H9 (cell line): ENCODE measurements around the gene OAF. TPM values are rescaled to one million over a fixed set of nuclear protein-coding genes. Genes with fewer than 3 reads are reported as not detected.

Experiments
- DNase-seq: peaks from one replicate; pipeline ENCODE4 v3.0.0-alpha.2; 2017
- H2AFZ ChIP-seq: one replicate; pipeline ENCODE4 v1.6.1; 2013; ENCODE audit warnings: mild to moderate bottlenecking, low read length, control low read depth, moderate library complexity
- H2AK5ac ChIP-seq: 2 replicates; pipeline ENCODE4 v1.6.1; 2013; ENCODE audit warnings: low read length, control low read depth, mixed read lengths; ENCODE audit not compliant: insufficient read length
- H2BK120ac ChIP-seq: one replicate; pipeline ENCODE4 v1.6.1; 2013; ENCODE audit warnings: low read depth, mild to moderate bottlenecking, low read length, control low read depth, inconsistent platforms; ENCODE audit not compliant: poor library complexity, severe bottlenecking
- H2BK12ac ChIP-seq: 2 replicates; pipeline ENCODE4 v1.6.1; 2013; ENCODE audit warnings: low read length, control low read depth, mixed read lengths, low read depth; ENCODE audit not compliant: insufficient read length
- H2BK15ac ChIP-seq: 2 replicates; pipeline ENCODE4 v1.6.1; 2013; ENCODE audit warnings: low read depth, low read length, control low read depth
- H2BK20ac ChIP-seq: one replicate; pipeline ENCODE4 v1.6.1; 2013; ENCODE audit warnings: low read depth, mild to moderate bottlenecking, low read length, control low read depth, inconsistent platforms; ENCODE audit not compliant: poor library complexity, severe bottlenecking
- H2BK5ac ChIP-seq: 2 replicates; pipeline ENCODE4 v1.6.1; 2013; ENCODE audit warnings: low read length, control low read depth, mixed read lengths; ENCODE audit not compliant: insufficient read length
- H3K14ac ChIP-seq: 2 replicates; pipeline ENCODE4 v1.6.1; 2013; ENCODE audit warnings: low read length, control low read depth; ENCODE audit not compliant: insufficient read depth
- H3K18ac ChIP-seq: 2 replicates; pipeline ENCODE4 v1.6.1; 2013; ENCODE audit warnings: low read depth, mild to moderate bottlenecking, mixed read lengths, low read length, control low read depth; ENCODE audit not compliant: insufficient read length
- H3K23ac ChIP-seq: 2 replicates; pipeline ENCODE4 v1.6.1; 2013; ENCODE audit warnings: low read length, control low read depth, mixed read lengths, low read depth; ENCODE audit not compliant: insufficient read length
- H3K23me2 ChIP-seq: 2 replicates; pipeline ENCODE4 v1.6.1; 2013; ENCODE audit warnings: low read depth, mild to moderate bottlenecking, mixed read lengths, low read length, control low read depth; ENCODE audit not compliant: insufficient read length, poor library complexity, severe bottlenecking
- H3K27ac ChIP-seq: 2 replicates; pipeline ENCODE4 v1.5.1; 2013; ENCODE audit warnings: low read length, control low read depth, mixed read lengths, low read depth; ENCODE audit not compliant: insufficient read length
- H3K27me3 ChIP-seq: 2 replicates; pipeline ENCODE4 v1.6.1; 2013; ENCODE audit warnings: low read length, control low read depth, inconsistent platforms; ENCODE audit not compliant: insufficient read depth
- H3K4ac ChIP-seq: 2 replicates; pipeline ENCODE4 v1.6.1; 2013; ENCODE audit warnings: low read depth, mild to moderate bottlenecking, control low read depth, inconsistent platforms, low read length, moderate library complexity
- H3K4me1 ChIP-seq: 2 replicates; pipeline ENCODE4 v1.6.1; 2013; ENCODE audit warnings: low read length, control low read depth, inconsistent platforms; ENCODE audit not compliant: insufficient read depth
- H3K4me2 ChIP-seq: 2 replicates; pipeline ENCODE4 v1.6.1; 2013; ENCODE audit warnings: low read length, control low read depth, mixed read lengths; ENCODE audit not compliant: insufficient read length, insufficient read depth
- H3K56ac ChIP-seq: 2 replicates; pipeline ENCODE4 v1.6.1; 2013; ENCODE audit warnings: low read depth, mild to moderate bottlenecking, mixed read lengths, low read length, control low read depth; ENCODE audit not compliant: insufficient read length
- H3K79me1 ChIP-seq: 2 replicates; pipeline ENCODE4 v1.6.1; 2013; ENCODE audit warnings: low read depth, mild to moderate bottlenecking, moderate library complexity, low read length, control low read depth, inconsistent platforms; ENCODE audit not compliant: insufficient read depth, poor library complexity, severe bottlenecking
- H3K79me2 ChIP-seq: 2 replicates; pipeline ENCODE4 v1.6.1; 2013; ENCODE audit warnings: low read length, control low read depth, inconsistent platforms; ENCODE audit not compliant: insufficient read depth
- H3K9ac ChIP-seq: 2 replicates; pipeline ENCODE4 v1.6.1; 2013; ENCODE audit warnings: low read length, control low read depth, mixed read lengths; ENCODE audit not compliant: insufficient read length; ENCODE audit errors: extremely low read depth
- H3K9me3 ChIP-seq: one replicate; pipeline ENCODE4 v1.6.1; 2013; ENCODE audit warnings: low read depth, low read length, inconsistent platforms; ENCODE audit not compliant: control insufficient read depth
- H3T11ph ChIP-seq: one replicate; pipeline ENCODE4 v1.6.1; 2013; ENCODE audit warnings: mild to moderate bottlenecking, low read length, control low read depth, inconsistent platforms
- H4K20me1 ChIP-seq: one replicate; pipeline ENCODE4 v1.6.1; 2013; ENCODE audit not compliant: control insufficient read depth, insufficient read length, insufficient read depth
- H4K5ac ChIP-seq: 2 replicates; pipeline ENCODE4 v1.6.1; 2013; ENCODE audit warnings: low read depth, mild to moderate bottlenecking, mixed read lengths, low read length, control low read depth; ENCODE audit not compliant: insufficient read length
- H4K8ac ChIP-seq: replicated peaks from 2 replicates; pipeline ENCODE4 v1.6.1; 2013; ENCODE audit warnings: low read length, control low read depth, mixed read lengths, low read depth; ENCODE audit not compliant: insufficient read length
- H4K91ac ChIP-seq: 2 replicates; pipeline ENCODE4 v1.6.1; 2013; ENCODE audit warnings: low read depth, mild to moderate bottlenecking, moderate library complexity, mixed read lengths, low read length, control low read depth; ENCODE audit not compliant: insufficient read length
- H3K27ac Mint-ChIP-seq, 3 experiments: 2 replicates in 2 of 3; 3 replicates in 1 of 3; pipeline ENCODE4 v1.8.0; 2020 to 2021; ENCODE audit warnings: mixed read lengths in 3 of 3, mild to moderate bottlenecking in 1 of 3, moderate library complexity in 1 of 3
- H3K27me3 Mint-ChIP-seq: 2 replicates; pipeline ENCODE4 v1.8.0; 2021; ENCODE audit warnings: low read depth, mild to moderate bottlenecking, moderate library complexity, mixed read lengths
- H3K36me3 Mint-ChIP-seq, 3 experiments: 2 replicates in 2 of 3; 3 replicates in 1 of 3; pipeline ENCODE4 v1.8.0; 2020 to 2021; ENCODE audit warnings: low read depth in 3 of 3, mixed read lengths in 3 of 3; ENCODE audit not compliant: insufficient read depth in 1 of 3
- H3K4me1 Mint-ChIP-seq, 2 experiments: 2 replicates each; pipeline ENCODE4 v1.8.0; 2020; ENCODE audit warnings: mixed read lengths in 2 of 2
- H3K4me3 Mint-ChIP-seq, 2 experiments: 2 replicates in 1 of 2; 3 replicates in 1 of 2; pipeline ENCODE4 v1.8.0; 2020 to 2021; ENCODE audit warnings: mild to moderate bottlenecking in 2 of 2, mixed read lengths in 2 of 2, moderate library complexity in 1 of 2
- H3K9me3 Mint-ChIP-seq, 2 experiments: 2 replicates in 1 of 2; 3 replicates in 1 of 2; pipeline ENCODE4 v1.8.0; 2020; ENCODE audit warnings: mild to moderate bottlenecking in 2 of 2, mixed read lengths in 2 of 2, moderate library complexity in 1 of 2
- CTCF ChIP-seq: fragments of 200-600 bp; sonication (generic); conservative IDR thresholded peaks from 3 replicates; pipeline ENCODE4 v1.8.0; 2021; ENCODE audit warnings: antibody characterized with exemption, mild to moderate bottlenecking
- WGBS: extraction: QIAGEN DNeasy Blood & Tissue Kit; methylation state at CpG from one replicate; pipeline ENCODE4 v1.1.7; 2013; ENCODE audit warnings: missing lambda C conversion rate, low lambda C conversion rate, mixed read lengths; ENCODE audit not compliant: insufficient read length; ENCODE audit errors: extremely low coverage; 5-methylcytosine and 5-hydroxymethylcytosine counted together
- total RNA-seq: library from RNA; stranded (reverse); gene quantifications from 2 replicates; pipeline ENCODE4 v1.2.1, GENCODE V29; 2021

Gene OAF
- total RNA-seq, 1 experiment from 2014 or later, result 1.1 TPM

- no peak overlapping the region for H3K27ac ChIP-seq
- no peak overlapping the region for H3K4ac ChIP-seq
- H2BK12ac ChIP-seq, result no peak overlapping the region
- WGBS, result no CpG with 5 or more reads among the region's 35 CpGs
- no peak overlapping the region for H4K8ac ChIP-seq
- no peaks in the 10 kb centered on the region for H3K9me3 ChIP-seq
- Mint-ChIP-seq H3K9me3 (peaks cover 2 to 7% of the 10 kb centered on the region in 2 experiments; a peak in 3 of 5 replicates), H3K4me1 (peaks cover 4 to 14% of the 10 kb centered on the region in 2 experiments), H3K4me3 (peak overlapping the region; percentile 67 to 79), H3K36me3 (no peaks in the 10 kb centered on the region), H3K27me3 (peaks cover 96% of the 10 kb centered on the region), H3K27ac (no peak overlapping the region; a peak in 1 of 7 replicates)
- H3K9ac ChIP-seq, result no peak overlapping the region
- H3K23ac ChIP-seq, result no peak overlapping the region
- no peak overlapping the region for H2AFZ ChIP-seq
- no peak overlapping the region for H2AK5ac ChIP-seq
- H4K20me1 ChIP-seq, result no peaks in the 10 kb centered on the region
- H3K56ac ChIP-seq, result no peak overlapping the region
- H3T11ph ChIP-seq, result no peak overlapping the region
- no peak overlapping the region for H2BK5ac ChIP-seq
- peaks cover 25% of the 10 kb centered on the region; the same call in 1 of the 2 replicates for H3K27me3 ChIP-seq
- peak overlapping the region; percentile 68 for H3K4me2 ChIP-seq
- no peak overlapping the region for H4K5ac ChIP-seq
- no peaks in the 10 kb centered on the region; the same call in 1 of the 2 replicates for H3K4me1 ChIP-seq
- DNase-seq, result no peak
- no peak overlapping the region for H2BK15ac ChIP-seq
- no peak for TF ChIP-seq CTCF
- peaks cover 10% of the 10 kb centered on the region for H3K23me2 ChIP-seq
- no peak overlapping the region for H4K91ac ChIP-seq
- H3K79me2 ChIP-seq, result no peaks in the 10 kb centered on the region
- H2BK120ac ChIP-seq, result no peak overlapping the region
- H2BK20ac ChIP-seq, result no peak overlapping the region
- H3K79me1 ChIP-seq, result no peaks in the 10 kb centered on the region
- H3K14ac ChIP-seq, result 0 out of 2 replicates have a peak overlapping the region, but pooled peaks have one; percentile 0
- H3K18ac ChIP-seq, result no peak overlapping the region
Observed at GRCh38 chr11:120168108-120168959, 42.5 kb upstream of the OAF start.
